SK-N-SH (cell line): ENCODE measurements around the gene MGAT5B. TPM values are rescaled to one million over a fixed set of nuclear protein-coding genes. Genes with fewer than 3 reads are reported as not detected.
A peak's percentile ranks its signal among the peaks of the same experiment; 100 is the strongest.

Source experiments
- CTCF ChIA-PET: fragments of 300-600, 350-600 bp; formaldehyde crosslinking; extraction: SDS; loops from one replicate; lab custom pipeline; 2021; lab: Yijun Ruan, JAX
- POLR2A ChIA-PET: fragments of 350-600 bp; sonication (Branson Sonifier 250); formaldehyde crosslinking; extraction: SDS; loops from one replicate; lab custom pipeline; 2020; ENCODE audit warnings: antibody characterized with exemption, inconsistent platforms; lab: Yijun Ruan, JAX
- DNase-seq: peaks from one replicate; pipeline ENCODE4 v3.0.0; 2012
- H2AFZ ChIP-seq: fragments of 200-600 bp; sonication (generic); 2 replicates; pipeline ENCODE4 v1.8.1; 2016; ENCODE audit warnings: antibody characterized with exemption, mild to moderate bottlenecking, low read depth
- H3F3A ChIP-seq: fragments of 200-600 bp; sonication (generic); replicated peaks from 2 replicates; pipeline ENCODE3; 2016; ENCODE audit warnings: antibody characterized with exemption, mild to moderate bottlenecking; ENCODE audit not compliant: insufficient read depth
- H3K27ac ChIP-seq, 2 experiments: fragments of 200-500 bp in 1 of 2; fragments of 200-600 bp in 1 of 2; sonication (Bioruptor generic) in 1 of 2; sonication (generic), shearing (Covaris generic) in 1 of 2; 2 replicates each; pipeline versions ENCODE4 v1.5.1 to v1.6.1; 2014 to 2016; ENCODE audit warnings: low read depth in 2 of 2, inconsistent platforms in 1 of 2, low read length in 1 of 2, mild to moderate bottlenecking in 1 of 2, mixed read lengths in 1 of 2
- H3K27me3 ChIP-seq: fragments of 200-600 bp; sonication (generic), shearing (Covaris generic); 2 replicates; pipeline ENCODE4 v1.6.1; 2016; ENCODE audit warnings: mixed run types; ENCODE audit not compliant: insufficient read depth
- H3K36me3 ChIP-seq, 2 experiments: fragments of 200-500 bp in 1 of 2; fragments of 200-600 bp in 1 of 2; sonication (Bioruptor generic) in 1 of 2; sonication (generic) in 1 of 2; replicated peaks in 1 of 2; 2 replicates each; pipeline versions ENCODE3 to v1.5.1; 2014 to 2016; ENCODE audit warnings: low read length in 1 of 2, mild to moderate bottlenecking in 1 of 2; ENCODE audit not compliant: insufficient read depth in 2 of 2, control insufficient read depth in 1 of 2
- H3K4me1 ChIP-seq, 2 experiments: fragments of 200-500 bp in 1 of 2; fragments of 200-600 bp in 1 of 2; sonication (Bioruptor generic) in 1 of 2; sonication (generic), shearing (Covaris generic) in 1 of 2; 2 replicates each; pipeline versions ENCODE4 v1.5.1 to v1.6.1; 2014 to 2016; ENCODE audit warnings: low read depth in 1 of 2, low read length in 1 of 2, mixed run types in 1 of 2; ENCODE audit not compliant: insufficient read depth in 2 of 2, control insufficient read depth in 1 of 2
- H3K4me2 ChIP-seq: fragments of 200-600 bp; sonication (generic), shearing (Covaris generic); 2 replicates; pipeline ENCODE4 v1.6.1; 2017; ENCODE audit warnings: mixed run types
- H3K4me3 ChIP-seq, 2 experiments: fragments of 200-500 bp in 1 of 2; fragments of 200-600 bp in 1 of 2; sonication (Bioruptor generic) in 1 of 2; sonication (generic), shearing (Covaris generic) in 1 of 2; 2 replicates each; pipeline versions ENCODE4 v1.5.1 to v1.8.1; 2014 to 2016; ENCODE audit warnings: low read depth in 2 of 2, inconsistent platforms in 1 of 2, low read length in 1 of 2, mild to moderate bottlenecking in 1 of 2, mixed read lengths in 1 of 2, moderate library complexity in 1 of 2
- H3K79me2 ChIP-seq: fragments of 200-600 bp; sonication (generic); 2 replicates; pipeline ENCODE4 v1.8.1; 2017; ENCODE audit warnings: mild to moderate bottlenecking; ENCODE audit not compliant: insufficient read depth
- H3K9ac ChIP-seq: fragments of 200-600 bp; sonication (generic); 2 replicates; pipeline ENCODE4 v1.6.1; 2017; ENCODE audit warnings: mixed run types
- H3K9me2 ChIP-seq: fragments of 200-600 bp; sonication (generic); 2 replicates; pipeline ENCODE4 v1.6.1; 2017; ENCODE audit warnings: mixed run types
- H3K9me3 ChIP-seq: fragments of 200-600 bp; sonication (generic); 2 replicates; pipeline ENCODE4 v1.6.1; 2017; ENCODE audit warnings: mixed run types, mild to moderate bottlenecking, moderate library complexity
- H4K20me1 ChIP-seq: fragments of 200-600 bp; sonication (generic); 2 replicates; pipeline ENCODE4 v1.6.1; 2017; ENCODE audit warnings: mild to moderate bottlenecking, mixed run types; ENCODE audit not compliant: insufficient read depth
- FOXM1 ChIP-seq: IDR thresholded peaks from 2 replicates; pipeline ENCODE4 v1.4.0; 2012; ENCODE audit warnings: low read depth, mild to moderate bottlenecking
- GABPA ChIP-seq: IDR thresholded peaks from 2 replicates; pipeline ENCODE4 v1.4.0; 2012; ENCODE audit warnings: low read depth, mild to moderate bottlenecking
- GATA2 ChIP-seq: sonication (generic); formaldehyde crosslinking; IDR thresholded peaks from 2 replicates; pipeline ENCODE4 v1.5.0; 2020; ENCODE audit warnings: mild to moderate bottlenecking, missing genetic modification reagents
- JUND ChIP-seq: IDR thresholded peaks from 2 replicates; pipeline ENCODE4 v1.4.0; 2012
- MAX ChIP-seq: IDR thresholded peaks from 2 replicates; pipeline ENCODE4 v1.4.0; 2012; ENCODE audit warnings: low read depth
- MEF2A ChIP-seq: IDR thresholded peaks from 2 replicates; pipeline ENCODE4 v1.4.0; 2012; ENCODE audit warnings: low read depth, borderline replicate concordance
- POLR2AphosphoS5 ChIP-seq: IDR thresholded peaks from 2 replicates; pipeline ENCODE4 v1.6.1; 2012; ENCODE audit warnings: low read depth, low read length
- RAD21 ChIP-seq: IDR thresholded peaks from 2 replicates; pipeline ENCODE4 v1.6.1; 2012; ENCODE audit warnings: mild to moderate bottlenecking, low read length
- REST ChIP-seq: IDR thresholded peaks from 2 replicates; pipeline ENCODE4 v1.6.1; 2012; ENCODE audit warnings: mild to moderate bottlenecking, low read depth, low read length, moderate library complexity
- RXRA ChIP-seq: IDR thresholded peaks from 2 replicates; pipeline ENCODE4 v1.4.0; 2012; ENCODE audit warnings: low read depth, mild to moderate bottlenecking, borderline replicate concordance
- TCF12 ChIP-seq: IDR thresholded peaks from 2 replicates; pipeline ENCODE4 v1.4.0; 2012
- USF2 ChIP-seq: fragments of 150-350 bp; IDR thresholded peaks from 2 replicates; pipeline ENCODE4 v1.6.1; 2017; ENCODE audit warnings: antibody characterized with exemption, low read length, low read depth, borderline replicate concordance
- WGBS: methylation state at CpG from one replicate; pipeline ENCODE4 v1.1.6; 2017; ENCODE audit warnings: low lambda C conversion rate; 5-methylcytosine and 5-hydroxymethylcytosine counted together
- polyA plus RNA-seq, 3 experiments: library from polyadenylated mRNA; depleted of rRNA; stranded (reverse); fragments of >200 nt; gene quantifications; 2 replicates each; pipeline ENCODE4 v1.2.3, GENCODE V29; 2012

Gene MGAT5B
- polyA plus RNA-seq, 1 of the 3 experiments (the other 2 are of a cell fraction) = 13.8 TPM

- H3K79me2 ChIP-seq = no peaks in the 10 kb centered on the region
- no peak overlapping the region for H3K9ac ChIP-seq
- H3F3A ChIP-seq = peaks cover 7% of the 10 kb centered on the region
- POLR2A ChIA-PET = no interaction called here
- H3K4me1 ChIP-seq = peaks cover 0 to 5% of the 10 kb centered on the region in 2 experiments; a peak in 1 of 4 replicates
- no peak overlapping the region for H2AFZ ChIP-seq
- H3K9me3 ChIP-seq = no peaks in the 10 kb centered on the region
- H3K4me2 ChIP-seq = no peak overlapping the region
- DNase-seq = no peak
- H3K36me3 ChIP-seq = no peaks in the 10 kb centered on the region
- no peaks in the 10 kb centered on the region for H3K27me3 ChIP-seq
- no peak overlapping the region for H3K27ac ChIP-seq
- H3K4me3 ChIP-seq = no peak overlapping the region
- no peaks in the 10 kb centered on the region for H3K9me2 ChIP-seq
- CTCF ChIA-PET = interaction anchor here (1.7 to 5.5 kb wide), 2 partner anchors 19 to 52 kb away, joined by 4 to 26 read pairs; partner anchors contain the start of gene MGAT5B
- TF ChIP-seq FOXM1 = no peak
- TF ChIP-seq REST = peak; percentile 90
- no peak for TF ChIP-seq MAX
- no peak for TF ChIP-seq JUND
- no peak for TF ChIP-seq RAD21
- TF ChIP-seq, all 33 proteins: peak for 1
- 90% methylated on average over 13 of the region's 13 CpGs for WGBS
- peaks cover 8% of the 10 kb centered on the region; the same call in 1 of the 2 replicates for H4K20me1 ChIP-seq
These were observed 52.3 kb downstream of the MGAT5B start for GRCh38 chr17:76920364-76921139.

GRCh38 chr17:76921340-76922036 lies 53.3 kb downstream of the MGAT5B start:
- WGBS = 82% methylated on average over 12 of the region's 12 CpGs
- peaks cover 8% of the 10 kb centered on the region; the same call in 1 of the 2 replicates for H4K20me1 ChIP-seq
- H3K9ac ChIP-seq = no peak overlapping the region
- H3K36me3 ChIP-seq = no peaks in the 10 kb centered on the region
- H3K9me3 ChIP-seq = no peaks in the 10 kb centered on the region
- CTCF ChIA-PET = interaction anchor here (1.7 to 5.5 kb wide), 3 partner anchors 18 to 135 kb away, joined by 4 to 26 read pairs (median 7); partner anchors contain the start of gene MGAT5B
- no peaks in the 10 kb centered on the region for H3K27me3 ChIP-seq
- DNase-seq = no peak
- H3K4me3 ChIP-seq = no peak overlapping the region
- no peaks in the 10 kb centered on the region for H3K79me2 ChIP-seq
- H3K27ac ChIP-seq = no peak overlapping the region
- H3K4me2 ChIP-seq = no peak overlapping the region
- TF ChIP-seq RXRA (no peak), POLR2AphosphoS5 (no peak), USF2 (no peak), GABPA (no peak), GATA2 (CRISPR knock-in tag) (no peak), TCF12 (no peak), MEF2A (no peak)
- no peak overlapping the region for H2AFZ ChIP-seq
- no peaks in the 10 kb centered on the region for H3K9me2 ChIP-seq
- H3K4me1 ChIP-seq = peaks cover 0 to 10% of the 10 kb centered on the region in 2 experiments; a peak in 1 of 4 replicates
- H3F3A ChIP-seq = peaks cover 7% of the 10 kb centered on the region
- POLR2A ChIA-PET = no interaction called here
